GM12873 (cell line): ENCODE results near the gene COG5.

Experiments used
- TF ChIP-seq, protein P1 (sequence below): IDR thresholded peaks from 2 replicates; pipeline ENCODE4 v1.5.1; 2012; ENCODE audit warnings: low read depth, mild to moderate bottlenecking, moderate library complexity, low read length, control low read depth; ENCODE audit not compliant: insufficient read depth; ENCODE audit errors: missing control alignments

The COG5 gene

DNA sequence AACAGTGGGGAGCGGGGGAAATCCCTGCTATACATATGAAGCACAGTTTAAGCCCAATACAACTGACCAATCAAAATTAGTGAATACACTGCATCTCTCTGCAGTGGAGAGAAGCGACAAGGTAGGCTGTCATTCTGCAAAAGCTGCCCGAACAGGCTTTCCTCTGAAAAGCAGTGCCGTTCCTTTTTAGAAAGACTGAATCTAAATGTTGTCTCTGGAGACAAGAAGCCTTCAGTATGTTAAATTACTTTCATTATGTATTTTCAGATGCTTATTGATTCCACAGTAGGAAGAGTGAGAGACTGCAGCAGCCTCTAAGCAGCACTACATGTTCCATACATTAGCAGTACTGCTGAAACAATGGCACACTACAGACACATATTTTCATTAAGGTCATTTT is 93.8 kb downstream of the COG5 start, which contains the start of gene GPR22:
GPR22 (plus strand) TSS at position 129 of the 400 bp plus-strand sequence. CDS start 4,004 bp downstream, outside the sequence.
- TF ChIP-seq, protein P1, sequence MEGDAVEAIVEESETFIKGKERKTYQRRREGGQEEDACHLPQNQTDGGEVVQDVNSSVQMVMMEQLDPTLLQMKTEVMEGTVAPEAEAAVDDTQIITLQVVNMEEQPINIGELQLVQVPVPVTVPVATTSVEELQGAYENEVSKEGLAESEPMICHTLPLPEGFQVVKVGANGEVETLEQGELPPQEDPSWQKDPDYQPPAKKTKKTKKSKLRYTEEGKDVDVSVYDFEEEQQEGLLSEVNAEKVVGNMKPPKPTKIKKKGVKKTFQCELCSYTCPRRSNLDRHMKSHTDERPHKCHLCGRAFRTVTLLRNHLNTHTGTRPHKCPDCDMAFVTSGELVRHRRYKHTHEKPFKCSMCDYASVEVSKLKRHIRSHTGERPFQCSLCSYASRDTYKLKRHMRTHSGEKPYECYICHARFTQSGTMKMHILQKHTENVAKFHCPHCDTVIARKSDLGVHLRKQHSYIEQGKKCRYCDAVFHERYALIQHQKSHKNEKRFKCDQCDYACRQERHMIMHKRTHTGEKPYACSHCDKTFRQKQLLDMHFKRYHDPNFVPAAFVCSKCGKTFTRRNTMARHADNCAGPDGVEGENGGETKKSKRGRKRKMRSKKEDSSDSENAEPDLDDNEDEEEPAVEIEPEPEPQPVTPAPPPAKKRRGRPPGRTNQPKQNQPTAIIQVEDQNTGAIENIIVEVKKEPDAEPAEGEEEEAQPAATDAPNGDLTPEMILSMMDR: no peak

DNA sequence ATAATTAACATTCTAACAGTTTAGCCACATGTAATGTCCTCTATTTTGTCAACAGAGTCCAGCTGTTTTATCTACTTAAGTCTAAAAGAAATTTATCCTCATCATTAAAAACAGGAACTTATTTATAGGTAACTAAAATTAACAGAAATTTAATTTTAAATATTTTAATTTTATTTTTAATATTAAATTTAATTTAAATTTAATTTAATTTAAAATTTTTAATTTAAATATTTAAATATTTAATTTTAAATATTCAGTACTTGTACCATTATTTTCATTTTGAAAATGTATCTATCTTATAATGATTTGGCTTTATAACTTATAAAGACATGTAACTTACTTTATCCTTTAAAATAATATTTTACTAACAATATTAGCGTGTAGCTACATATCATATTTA is 94.9 kb downstream of the COG5 start:
- TF ChIP-seq, protein P1: no peak

DNA sequence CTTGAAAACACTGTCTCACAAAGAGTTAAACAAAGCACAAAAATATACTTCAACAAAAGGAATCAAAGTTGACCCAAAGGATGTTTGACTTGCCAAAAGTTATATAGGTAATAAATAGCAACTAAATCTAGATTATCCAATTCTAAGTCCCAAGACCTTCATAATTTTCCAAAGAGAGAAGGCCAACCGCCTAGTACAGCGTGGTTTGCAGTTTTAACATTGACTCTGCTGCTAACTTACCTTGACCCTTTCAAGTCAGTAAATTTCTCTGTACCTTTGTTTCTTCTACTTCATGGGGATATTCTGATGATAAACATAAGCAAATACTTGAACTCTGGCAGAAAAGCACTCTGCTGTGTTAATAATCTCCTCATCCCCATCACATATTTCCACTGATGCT is 95.7 kb downstream of the COG5 start:
- TF ChIP-seq, protein P1: no peak

DNA sequence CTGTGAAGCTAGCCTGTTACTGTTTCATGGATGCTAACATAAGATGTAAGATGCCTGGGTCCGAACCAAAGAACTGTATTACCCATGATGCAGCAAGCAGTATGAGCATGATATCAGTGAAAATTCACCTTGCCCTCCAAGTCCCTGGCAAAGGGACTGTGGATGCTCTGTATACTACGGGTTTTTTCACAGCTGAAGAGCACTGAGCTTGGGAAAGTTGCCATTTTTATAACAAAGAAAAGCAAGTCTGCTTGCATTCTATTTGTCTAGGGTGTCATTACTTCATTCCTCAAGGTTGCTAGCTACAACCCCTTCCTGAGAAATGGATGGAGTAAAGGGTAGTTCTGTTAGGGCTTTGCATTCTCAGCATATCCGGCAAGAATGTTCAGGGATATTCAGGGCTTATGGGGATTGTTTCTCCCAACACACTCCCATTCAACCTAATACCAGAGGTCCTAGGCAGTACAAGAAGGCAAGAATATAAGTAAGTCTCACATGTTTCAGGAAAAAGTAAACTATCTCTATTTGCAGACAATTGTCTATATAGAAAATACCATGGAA is 99.0 kb downstream of the COG5 start:
- TF ChIP-seq, protein P1: no peak

DNA sequence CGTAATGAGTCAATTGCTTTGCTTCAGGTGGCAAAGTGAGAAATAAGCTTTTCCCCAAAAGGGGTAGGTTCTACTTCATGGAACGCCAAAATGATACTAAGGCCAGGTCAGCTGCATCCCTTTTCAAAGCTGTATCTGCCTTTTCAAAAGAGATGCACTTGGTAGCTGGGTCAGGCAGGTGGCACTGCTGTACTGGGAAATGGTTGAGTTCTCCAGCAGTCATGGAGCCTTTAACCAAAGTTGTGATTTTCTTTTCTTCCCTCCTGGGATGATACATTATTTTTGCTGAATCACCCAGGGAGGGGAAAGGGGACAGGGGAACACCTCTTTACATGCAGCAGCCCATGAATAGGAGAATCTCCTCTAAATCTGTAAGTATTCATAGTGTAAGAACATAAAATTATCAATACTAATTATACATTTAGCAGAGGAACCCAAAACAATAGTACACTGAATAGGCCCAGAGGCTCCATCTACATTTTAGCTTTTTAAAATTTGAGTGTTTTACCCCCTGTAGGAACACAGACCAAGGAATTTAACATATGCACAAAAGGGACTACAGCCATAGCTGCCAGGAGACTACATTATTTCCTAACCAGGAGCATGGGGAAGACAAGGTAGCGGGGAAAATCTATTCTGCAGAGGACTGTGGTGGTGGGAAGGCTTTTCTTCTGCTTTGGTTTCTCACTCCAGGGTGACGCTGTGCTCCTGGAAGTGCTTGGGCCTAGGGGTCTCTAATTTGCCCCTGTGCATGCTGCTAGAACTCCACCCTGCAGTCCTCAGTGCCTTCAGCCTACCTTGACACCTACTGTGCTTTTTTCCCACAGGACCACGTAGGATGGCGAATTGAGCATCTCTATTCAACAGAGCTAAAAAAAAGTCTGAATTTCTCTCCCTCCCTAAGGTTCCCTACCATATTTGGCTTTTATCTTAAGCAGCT is 100.3 kb downstream of the COG5 start:
- TF ChIP-seq, protein P1: peak; percentile 77

DNA sequence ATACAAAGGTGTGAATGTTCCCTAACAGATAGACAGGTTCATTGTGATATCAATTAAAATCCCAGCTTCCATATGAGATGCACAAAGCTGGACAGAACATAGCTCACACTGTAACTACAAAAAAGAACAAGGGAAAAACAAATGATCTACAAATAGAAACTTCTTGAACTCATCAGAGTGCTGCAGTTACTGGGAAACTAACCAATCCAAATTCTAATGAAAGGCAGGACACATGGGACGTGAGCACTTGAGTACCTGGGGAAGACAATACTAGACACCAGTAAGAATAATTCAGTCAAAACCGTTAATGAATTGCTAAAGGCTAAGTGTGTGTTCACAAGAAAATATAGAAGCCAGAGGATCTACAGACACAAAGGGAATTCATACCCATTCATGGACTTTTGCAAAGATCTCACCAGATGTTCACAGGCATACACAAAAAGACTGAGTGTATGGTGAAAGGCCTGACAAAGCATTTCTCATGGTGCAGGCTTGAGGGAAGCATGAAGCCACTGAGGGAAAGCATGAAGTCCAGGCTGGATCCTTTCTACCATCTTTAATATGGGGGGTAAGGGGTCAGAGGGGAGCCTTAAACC is 101.7 kb downstream of the COG5 start:
- TF ChIP-seq, protein P1: no peak

DNA sequence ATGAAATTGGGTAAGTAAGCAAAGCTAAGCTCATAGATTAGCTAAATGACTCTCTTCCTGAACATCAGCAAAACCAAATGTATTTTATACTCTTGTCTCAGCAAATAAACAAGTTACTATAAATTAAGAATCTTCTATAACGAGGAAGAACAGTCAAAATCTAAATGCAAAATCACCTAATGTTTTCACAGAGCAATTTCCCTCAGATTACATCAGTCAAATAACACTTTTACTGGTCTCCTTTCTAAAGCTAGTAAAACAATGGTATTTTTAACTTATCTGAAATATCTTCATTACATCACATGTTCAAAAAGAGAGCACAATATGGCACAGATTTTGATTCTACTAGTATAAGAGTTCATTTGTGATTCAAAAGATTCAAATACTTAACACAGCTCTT is 110.3 kb downstream of the COG5 start:
- TF ChIP-seq, protein P1: no peak
